SK-N-SH (cell line): Measurements from ENCODE around the gene IRF1. TPM values are rescaled to one million over a fixed set of nuclear protein-coding genes. Genes with fewer than 3 reads are reported as not detected.

Experiments
- CTCF ChIA-PET: fragments of 300-600, 350-600 bp; formaldehyde crosslinking; extraction: SDS; loops from one replicate; lab custom pipeline; 2021; lab: Yijun Ruan, JAX
- POLR2A ChIA-PET: fragments of 350-600 bp; sonication (Branson Sonifier 250); formaldehyde crosslinking; extraction: SDS; loops from one replicate; lab custom pipeline; 2020; ENCODE audit warnings: antibody characterized with exemption, inconsistent platforms; lab: Yijun Ruan, JAX
- DNase-seq: peaks from one replicate; pipeline ENCODE4 v3.0.0; 2012
- H2AFZ ChIP-seq: fragments of 200-600 bp; sonication (generic); 2 replicates; pipeline ENCODE4 v1.8.1; 2016; ENCODE audit warnings: antibody characterized with exemption, mild to moderate bottlenecking, low read depth
- H3F3A ChIP-seq: fragments of 200-600 bp; sonication (generic); replicated peaks from 2 replicates; pipeline ENCODE3; 2016; ENCODE audit warnings: antibody characterized with exemption, mild to moderate bottlenecking; ENCODE audit not compliant: insufficient read depth
- H3K27ac ChIP-seq, 2 experiments: fragments of 200-500 bp in 1 of 2; fragments of 200-600 bp in 1 of 2; sonication (Bioruptor generic) in 1 of 2; sonication (generic), shearing (Covaris generic) in 1 of 2; 2 replicates each; pipeline versions ENCODE4 v1.5.1 to v1.6.1; 2014 to 2016; ENCODE audit warnings: low read depth in 2 of 2, inconsistent platforms in 1 of 2, low read length in 1 of 2, mild to moderate bottlenecking in 1 of 2, mixed read lengths in 1 of 2
- H3K27me3 ChIP-seq: fragments of 200-600 bp; sonication (generic), shearing (Covaris generic); 2 replicates; pipeline ENCODE4 v1.6.1; 2016; ENCODE audit warnings: mixed run types; ENCODE audit not compliant: insufficient read depth
- H3K36me3 ChIP-seq, 2 experiments: fragments of 200-500 bp in 1 of 2; fragments of 200-600 bp in 1 of 2; sonication (Bioruptor generic) in 1 of 2; sonication (generic) in 1 of 2; replicated peaks in 1 of 2; 2 replicates each; pipeline versions ENCODE3 to v1.5.1; 2014 to 2016; ENCODE audit warnings: low read length in 1 of 2, mild to moderate bottlenecking in 1 of 2; ENCODE audit not compliant: insufficient read depth in 2 of 2, control insufficient read depth in 1 of 2
- H3K4me1 ChIP-seq, 2 experiments: fragments of 200-500 bp in 1 of 2; fragments of 200-600 bp in 1 of 2; sonication (Bioruptor generic) in 1 of 2; sonication (generic), shearing (Covaris generic) in 1 of 2; 2 replicates each; pipeline versions ENCODE4 v1.5.1 to v1.6.1; 2014 to 2016; ENCODE audit warnings: low read depth in 1 of 2, low read length in 1 of 2, mixed run types in 1 of 2; ENCODE audit not compliant: insufficient read depth in 2 of 2, control insufficient read depth in 1 of 2
- H3K4me2 ChIP-seq: fragments of 200-600 bp; sonication (generic), shearing (Covaris generic); 2 replicates; pipeline ENCODE4 v1.6.1; 2017; ENCODE audit warnings: mixed run types
- H3K4me3 ChIP-seq, 2 experiments: fragments of 200-500 bp in 1 of 2; fragments of 200-600 bp in 1 of 2; sonication (Bioruptor generic) in 1 of 2; sonication (generic), shearing (Covaris generic) in 1 of 2; 2 replicates each; pipeline versions ENCODE4 v1.5.1 to v1.8.1; 2014 to 2016; ENCODE audit warnings: low read depth in 2 of 2, inconsistent platforms in 1 of 2, low read length in 1 of 2, mild to moderate bottlenecking in 1 of 2, mixed read lengths in 1 of 2, moderate library complexity in 1 of 2
- H3K79me2 ChIP-seq: fragments of 200-600 bp; sonication (generic); 2 replicates; pipeline ENCODE4 v1.8.1; 2017; ENCODE audit warnings: mild to moderate bottlenecking; ENCODE audit not compliant: insufficient read depth
- H3K9ac ChIP-seq: fragments of 200-600 bp; sonication (generic); 2 replicates; pipeline ENCODE4 v1.6.1; 2017; ENCODE audit warnings: mixed run types
- H3K9me2 ChIP-seq: fragments of 200-600 bp; sonication (generic); 2 replicates; pipeline ENCODE4 v1.6.1; 2017; ENCODE audit warnings: mixed run types
- H3K9me3 ChIP-seq: fragments of 200-600 bp; sonication (generic); 2 replicates; pipeline ENCODE4 v1.6.1; 2017; ENCODE audit warnings: mixed run types, mild to moderate bottlenecking, moderate library complexity
- H4K20me1 ChIP-seq: fragments of 200-600 bp; sonication (generic); 2 replicates; pipeline ENCODE4 v1.6.1; 2017; ENCODE audit warnings: mild to moderate bottlenecking, mixed run types; ENCODE audit not compliant: insufficient read depth
- CHD2 ChIP-seq: fragments of 150-350 bp; IDR thresholded peaks from 2 replicates; pipeline ENCODE4 v1.6.1; 2018; ENCODE audit warnings: low read length; ENCODE audit not compliant: partially characterized antibody
- EP300 ChIP-seq, 2 experiments: IDR thresholded peaks; 2 replicates each; pipeline versions ENCODE4 v1.4.0 to v1.6.1; 2012; ENCODE audit warnings: borderline replicate concordance in 1 of 2, low read depth in 1 of 2, low read length in 1 of 2
- FOSL2 ChIP-seq: IDR thresholded peaks from 2 replicates; pipeline ENCODE4 v1.4.0; 2012; ENCODE audit warnings: low read depth, mild to moderate bottlenecking, moderate library complexity, borderline replicate concordance
- FOXM1 ChIP-seq: IDR thresholded peaks from 2 replicates; pipeline ENCODE4 v1.4.0; 2012; ENCODE audit warnings: low read depth, mild to moderate bottlenecking
- GATA2 ChIP-seq: sonication (generic); formaldehyde crosslinking; IDR thresholded peaks from 2 replicates; pipeline ENCODE4 v1.5.0; 2020; ENCODE audit warnings: mild to moderate bottlenecking, missing genetic modification reagents
- NFIC ChIP-seq: IDR thresholded peaks from 2 replicates; pipeline ENCODE4 v1.4.0; 2012; ENCODE audit warnings: borderline replicate concordance
- NRF1 ChIP-seq: IDR thresholded peaks from 2 replicates; pipeline ENCODE4 v1.6.1; 2012; ENCODE audit warnings: low read depth, mild to moderate bottlenecking, low read length
- RCOR1 ChIP-seq: fragments of 150-350 bp; IDR thresholded peaks from 2 replicates; pipeline ENCODE4 v1.6.1; 2017; ENCODE audit warnings: antibody characterized with exemption, low read length
- RXRA ChIP-seq: IDR thresholded peaks from 2 replicates; pipeline ENCODE4 v1.4.0; 2012; ENCODE audit warnings: low read depth, mild to moderate bottlenecking, borderline replicate concordance
- SMC3 ChIP-seq: IDR thresholded peaks from 2 replicates; pipeline ENCODE4 v1.6.1; 2012; ENCODE audit warnings: low read depth, low read length, improper control_type of control experiment
- TAF1 ChIP-seq: IDR thresholded peaks from 2 replicates; pipeline ENCODE4 v1.6.1; 2012; ENCODE audit warnings: low read depth, mild to moderate bottlenecking, low read length, moderate library complexity, borderline replicate concordance
- TCF12 ChIP-seq: IDR thresholded peaks from 2 replicates; pipeline ENCODE4 v1.4.0; 2012
- TEAD4 ChIP-seq: IDR thresholded peaks from 2 replicates; pipeline ENCODE4 v1.4.0; 2012; ENCODE audit warnings: mild to moderate bottlenecking, borderline replicate concordance; ENCODE audit not compliant: insufficient read depth
- YY1 ChIP-seq: IDR thresholded peaks from 2 replicates; pipeline ENCODE4 v1.4.0; 2012; ENCODE audit warnings: low read depth, mild to moderate bottlenecking
- WGBS: methylation state at CpG from one replicate; pipeline ENCODE4 v1.1.6; 2017; ENCODE audit warnings: low lambda C conversion rate; 5-methylcytosine and 5-hydroxymethylcytosine counted together
- polyA plus RNA-seq, 3 experiments: library from polyadenylated mRNA; depleted of rRNA; stranded (reverse); fragments of >200 nt; gene quantifications; 2 replicates each; pipeline ENCODE4 v1.2.3, GENCODE V29; 2012
- TF ChIP-seq, protein P1 (sequence below): IDR thresholded peaks from 2 replicates; pipeline ENCODE4 v1.4.0; 2012; ENCODE audit warnings: low read depth, borderline replicate concordance
- TF ChIP-seq, protein P2 (sequence below): fragments of 200-600 bp; sonication (generic); IDR thresholded peaks from 2 replicates; pipeline ENCODE4 v1.6.1; 2017; ENCODE audit warnings: antibody characterized with exemption, mild to moderate bottlenecking, moderate library complexity

Gene IRF1
- polyA plus RNA-seq, 1 of the 3 experiments (the other 2 are of a cell fraction) = 15.2 TPM

DNA sequence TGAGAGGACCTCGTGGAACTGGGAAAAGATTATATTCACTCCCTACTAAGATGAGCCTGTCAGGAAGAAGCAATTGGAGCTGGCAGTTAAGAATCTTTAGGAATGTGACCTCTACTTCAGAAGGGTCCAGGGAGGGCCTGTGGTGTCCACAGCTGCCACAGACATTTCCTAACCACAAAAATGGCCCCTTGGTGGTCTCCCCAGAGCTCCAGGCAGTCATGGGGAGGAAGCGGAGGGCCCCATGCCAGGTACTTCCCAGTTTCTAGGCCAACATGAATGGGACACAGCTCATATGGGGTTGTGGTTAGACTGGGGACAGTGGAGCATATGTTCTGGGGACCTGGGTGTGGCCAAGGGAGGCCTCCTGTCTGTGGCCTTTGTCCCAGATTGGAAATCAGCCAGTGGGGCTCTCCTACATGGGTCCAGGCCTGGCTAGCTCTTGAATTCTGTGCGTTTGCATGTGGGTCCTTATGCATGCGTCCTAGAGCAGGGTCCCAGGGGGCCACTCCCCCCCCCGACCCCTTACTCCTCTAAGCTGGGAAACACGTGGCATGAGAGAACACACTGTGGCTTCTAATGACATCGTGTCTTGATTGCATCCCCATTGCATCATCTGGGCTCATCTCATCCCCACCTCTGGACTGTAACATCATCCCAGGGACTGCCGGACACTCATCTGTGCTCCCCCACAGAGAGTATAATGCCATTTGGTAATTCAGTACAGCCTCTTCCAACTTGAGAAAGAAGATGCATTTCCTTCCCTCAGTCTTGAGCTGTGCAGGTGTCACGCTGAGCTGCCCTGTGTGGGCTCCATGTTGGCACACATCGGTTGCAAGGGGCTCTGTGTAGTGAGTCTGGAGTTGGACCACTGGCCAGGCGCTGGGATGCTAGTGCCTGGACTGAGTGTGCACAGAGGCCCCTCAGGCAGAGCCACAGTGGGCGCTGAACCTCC is 31.3 kb downstream of the IRF1 start:
- Histone ChIP-seq H3K4me3 (no peak overlapping the region), H3K79me2 (no peaks in the 10 kb centered on the region), H3F3A (peaks cover 26% of the 10 kb centered on the region), H2AFZ (no peak overlapping the region), H3K36me3 (no peaks in the 10 kb centered on the region), H3K27me3 (no peaks in the 10 kb centered on the region), H3K9ac (peak overlapping the region; percentile 31; the same call in 1 of the 2 replicates), H3K27ac (peak overlapping the region; percentile 44 to 83; a peak in 3 of 4 replicates), H3K4me2 (peak overlapping the region; percentile 11; the same call in 1 of the 2 replicates), H4K20me1 (no peaks in the 10 kb centered on the region), H3K9me2 (no peaks in the 10 kb centered on the region), H3K9me3 (no peaks in the 10 kb centered on the region), H3K4me1 (peaks cover 30 to 49% of the 10 kb centered on the region in 2 experiments)
- TF ChIP-seq RCOR1 (no peak), SMC3 (no peak), CHD2 (no peak), EP300 (IDR thresholded peaks at IDR 0.05; ENCODE audit: borderline replicate concordance in 1 of 2, low read depth in 1 of 2, low read length in 1 of 2) (0 out of 4 replicates have a peak, but pooled peaks of 1 of the 2 experiments have one; percentile 9), FOSL2 (no peak), FOXM1 (no peak), TEAD4 (no peak), RXRA (0 out of 2 replicates have a peak, but pooled peaks have one; percentile 22), GATA2 (CRISPR knock-in tag) (no peak), YY1 (peak; percentile 11; the same call in 1 of the 2 replicates), TAF1 (no peak), TCF12 (peak; percentile 19), NRF1 (no peak), NFIC (0 out of 2 replicates have a peak, but pooled peaks have one; percentile 22)
- TF ChIP-seq, protein P1, sequence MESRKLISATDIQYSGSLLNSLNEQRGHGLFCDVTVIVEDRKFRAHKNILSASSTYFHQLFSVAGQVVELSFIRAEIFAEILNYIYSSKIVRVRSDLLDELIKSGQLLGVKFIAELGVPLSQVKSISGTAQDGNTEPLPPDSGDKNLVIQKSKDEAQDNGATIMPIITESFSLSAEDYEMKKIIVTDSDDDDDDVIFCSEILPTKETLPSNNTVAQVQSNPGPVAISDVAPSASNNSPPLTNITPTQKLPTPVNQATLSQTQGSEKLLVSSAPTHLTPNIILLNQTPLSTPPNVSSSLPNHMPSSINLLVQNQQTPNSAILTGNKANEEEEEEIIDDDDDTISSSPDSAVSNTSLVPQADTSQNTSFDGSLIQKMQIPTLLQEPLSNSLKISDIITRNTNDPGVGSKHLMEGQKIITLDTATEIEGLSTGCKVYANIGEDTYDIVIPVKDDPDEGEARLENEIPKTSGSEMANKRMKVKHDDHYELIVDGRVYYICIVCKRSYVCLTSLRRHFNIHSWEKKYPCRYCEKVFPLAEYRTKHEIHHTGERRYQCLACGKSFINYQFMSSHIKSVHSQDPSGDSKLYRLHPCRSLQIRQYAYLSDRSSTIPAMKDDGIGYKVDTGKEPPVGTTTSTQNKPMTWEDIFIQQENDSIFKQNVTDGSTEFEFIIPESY = no peak
- TF ChIP-seq, protein P2, sequence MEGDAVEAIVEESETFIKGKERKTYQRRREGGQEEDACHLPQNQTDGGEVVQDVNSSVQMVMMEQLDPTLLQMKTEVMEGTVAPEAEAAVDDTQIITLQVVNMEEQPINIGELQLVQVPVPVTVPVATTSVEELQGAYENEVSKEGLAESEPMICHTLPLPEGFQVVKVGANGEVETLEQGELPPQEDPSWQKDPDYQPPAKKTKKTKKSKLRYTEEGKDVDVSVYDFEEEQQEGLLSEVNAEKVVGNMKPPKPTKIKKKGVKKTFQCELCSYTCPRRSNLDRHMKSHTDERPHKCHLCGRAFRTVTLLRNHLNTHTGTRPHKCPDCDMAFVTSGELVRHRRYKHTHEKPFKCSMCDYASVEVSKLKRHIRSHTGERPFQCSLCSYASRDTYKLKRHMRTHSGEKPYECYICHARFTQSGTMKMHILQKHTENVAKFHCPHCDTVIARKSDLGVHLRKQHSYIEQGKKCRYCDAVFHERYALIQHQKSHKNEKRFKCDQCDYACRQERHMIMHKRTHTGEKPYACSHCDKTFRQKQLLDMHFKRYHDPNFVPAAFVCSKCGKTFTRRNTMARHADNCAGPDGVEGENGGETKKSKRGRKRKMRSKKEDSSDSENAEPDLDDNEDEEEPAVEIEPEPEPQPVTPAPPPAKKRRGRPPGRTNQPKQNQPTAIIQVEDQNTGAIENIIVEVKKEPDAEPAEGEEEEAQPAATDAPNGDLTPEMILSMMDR = no peak
- DNase-seq = no peak
- POLR2A ChIA-PET = interaction anchor here (0.5 kb wide), 1 partner anchor 33 kb away, joined by 4 read pairs; no protein-coding TSS in a partner anchor
- CTCF ChIA-PET = interaction anchor here (0.7 to 1.8 kb wide), 7 partner anchors 15 to 48 kb away, joined by 3 to 5 read pairs (median 3); no protein-coding TSS in a partner anchor
- 76% methylated on average over 6 of the region's 12 CpGs for WGBS
